Neuron (in vitro differentiated cells): ENCODE results near the gene TUBB1.

ENCODE experiments used
- H2AFZ ChIP-seq: one replicate; pipeline ENCODE4 v1.6.1; 2013; ENCODE audit warnings: low read depth, mild to moderate bottlenecking, inconsistent platforms, low read length, moderate library complexity
- H3K27me3 ChIP-seq: one replicate; pipeline ENCODE4 v1.6.1; 2013; ENCODE audit warnings: low read length; ENCODE audit not compliant: insufficient read depth
- H3K36me3 ChIP-seq: one replicate; pipeline ENCODE4 v1.6.1; 2013; ENCODE audit warnings: low read length; ENCODE audit not compliant: insufficient read depth
- H3K4me1 ChIP-seq: one replicate; pipeline ENCODE4 v1.6.1; 2013; ENCODE audit warnings: low read length; ENCODE audit not compliant: insufficient read depth
- H3K4me3 ChIP-seq: 2 replicates; pipeline ENCODE4 v1.5.1; 2013; ENCODE audit warnings: mild to moderate bottlenecking, low read length, moderate library complexity
- H3K9me3 ChIP-seq: one replicate; pipeline ENCODE4 v1.6.1; 2013; ENCODE audit warnings: low read length

Gene TUBB1

DNA sequence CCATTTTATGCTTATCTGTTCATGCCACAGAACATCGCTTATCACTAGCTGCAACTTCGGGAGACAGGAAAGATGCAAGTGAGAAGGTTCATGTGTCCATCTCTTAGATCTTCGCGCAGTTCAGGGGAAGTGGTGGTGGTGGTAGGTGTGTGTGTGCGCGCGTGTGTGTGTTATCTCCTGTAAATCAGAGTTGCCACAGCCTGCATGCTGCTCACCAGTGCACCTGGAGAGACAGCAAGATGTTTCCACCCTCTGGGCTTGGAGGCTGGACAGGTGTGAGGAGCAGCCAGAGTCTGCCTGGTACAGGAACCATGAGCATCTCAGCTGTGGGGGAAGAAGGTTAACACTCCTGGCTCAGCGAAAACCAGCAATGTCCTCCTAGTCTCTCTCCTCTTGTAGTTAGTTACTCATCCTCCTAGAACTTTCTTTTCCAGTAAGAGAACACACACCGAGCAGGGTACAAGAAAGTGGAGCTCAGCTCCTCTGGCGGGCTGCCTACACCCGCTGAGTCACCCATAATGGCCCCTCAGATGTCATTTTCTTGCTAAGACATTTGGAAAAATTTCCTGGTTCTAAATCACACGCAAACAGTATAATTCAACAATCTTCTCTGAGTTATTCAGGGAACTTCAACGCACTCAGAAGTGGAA, 5.1 kb upstream of the TUBB1 start:
- no peak overlapping the region for H2AFZ ChIP-seq
- H3K4me1 ChIP-seq = peaks cover 14% of the 10 kb centered on the region
- no peak overlapping the region for H3K4me3 ChIP-seq
- H3K36me3 ChIP-seq = no peaks in the 10 kb centered on the region
- no peaks in the 10 kb centered on the region for H3K9me3 ChIP-seq
- no peaks in the 10 kb centered on the region for H3K27me3 ChIP-seq

DNA sequence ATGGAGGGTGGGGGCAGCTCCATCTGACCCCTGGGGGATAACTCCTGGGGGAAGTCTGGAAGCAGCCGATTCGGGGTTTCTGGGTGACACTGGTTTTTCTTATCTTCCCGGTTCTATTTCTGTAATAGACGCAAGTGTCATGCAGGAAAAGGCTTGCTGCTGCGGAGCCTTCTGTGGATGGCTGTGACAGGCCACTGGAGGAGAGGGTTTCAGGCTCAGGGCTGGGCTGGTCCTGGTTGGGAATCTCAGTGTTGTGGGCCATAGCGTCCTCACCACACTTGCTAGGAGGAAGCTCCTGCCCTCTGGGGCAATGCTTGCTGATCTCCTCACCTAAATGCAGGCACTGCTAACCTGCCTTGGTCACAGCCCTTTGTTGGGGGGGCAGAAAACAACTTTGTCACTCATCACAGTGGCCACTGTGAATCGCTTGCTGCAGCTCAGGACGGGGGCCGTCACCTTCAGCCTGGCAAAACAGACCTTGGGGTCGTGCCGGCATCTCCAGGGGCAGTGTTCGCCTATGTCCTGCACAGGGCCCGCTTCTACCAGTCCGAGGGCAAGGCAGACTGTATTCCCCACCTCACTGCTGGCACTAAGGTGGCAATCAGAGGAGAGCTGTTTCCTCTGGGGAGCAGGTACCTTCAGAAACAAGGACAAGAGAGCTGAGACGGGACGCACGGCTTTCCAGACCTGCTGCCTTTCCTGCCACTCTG, 4.4 kb upstream of the TUBB1 start:
- Histone ChIP-seq H3K27me3 (no peaks in the 10 kb centered on the region), H3K36me3 (no peaks in the 10 kb centered on the region), H3K4me1 (peaks cover 14% of the 10 kb centered on the region), H2AFZ (no peak overlapping the region), H3K9me3 (no peaks in the 10 kb centered on the region), H3K4me3 (no peak overlapping the region)

DNA sequence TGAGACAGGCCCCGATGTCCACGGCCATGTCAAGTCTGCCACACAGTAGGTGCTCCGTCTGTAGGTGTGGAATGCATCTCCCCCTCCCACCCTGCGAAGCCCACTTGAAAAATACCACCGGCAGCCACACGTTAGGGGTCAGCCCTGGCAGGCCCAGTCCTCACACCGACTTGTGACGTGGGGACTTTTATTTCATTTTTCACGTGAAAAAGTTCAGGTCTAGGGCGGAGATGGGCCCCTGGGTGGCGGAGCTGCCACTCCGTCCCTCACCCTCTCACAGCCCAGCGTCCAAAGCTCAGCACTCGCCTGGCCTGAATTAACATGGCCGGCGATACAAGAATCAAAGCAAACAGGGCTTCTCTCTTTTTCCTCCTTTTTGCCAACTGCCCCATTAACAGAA, 3.8 kb upstream of the TUBB1 start:
- H3K4me3 ChIP-seq = no peak overlapping the region
- no peaks in the 10 kb centered on the region for H3K36me3 ChIP-seq
- no peaks in the 10 kb centered on the region for H3K27me3 ChIP-seq
- H2AFZ ChIP-seq = no peak overlapping the region
- no peaks in the 10 kb centered on the region for H3K9me3 ChIP-seq
- peaks cover 12% of the 10 kb centered on the region for H3K4me1 ChIP-seq

DNA sequence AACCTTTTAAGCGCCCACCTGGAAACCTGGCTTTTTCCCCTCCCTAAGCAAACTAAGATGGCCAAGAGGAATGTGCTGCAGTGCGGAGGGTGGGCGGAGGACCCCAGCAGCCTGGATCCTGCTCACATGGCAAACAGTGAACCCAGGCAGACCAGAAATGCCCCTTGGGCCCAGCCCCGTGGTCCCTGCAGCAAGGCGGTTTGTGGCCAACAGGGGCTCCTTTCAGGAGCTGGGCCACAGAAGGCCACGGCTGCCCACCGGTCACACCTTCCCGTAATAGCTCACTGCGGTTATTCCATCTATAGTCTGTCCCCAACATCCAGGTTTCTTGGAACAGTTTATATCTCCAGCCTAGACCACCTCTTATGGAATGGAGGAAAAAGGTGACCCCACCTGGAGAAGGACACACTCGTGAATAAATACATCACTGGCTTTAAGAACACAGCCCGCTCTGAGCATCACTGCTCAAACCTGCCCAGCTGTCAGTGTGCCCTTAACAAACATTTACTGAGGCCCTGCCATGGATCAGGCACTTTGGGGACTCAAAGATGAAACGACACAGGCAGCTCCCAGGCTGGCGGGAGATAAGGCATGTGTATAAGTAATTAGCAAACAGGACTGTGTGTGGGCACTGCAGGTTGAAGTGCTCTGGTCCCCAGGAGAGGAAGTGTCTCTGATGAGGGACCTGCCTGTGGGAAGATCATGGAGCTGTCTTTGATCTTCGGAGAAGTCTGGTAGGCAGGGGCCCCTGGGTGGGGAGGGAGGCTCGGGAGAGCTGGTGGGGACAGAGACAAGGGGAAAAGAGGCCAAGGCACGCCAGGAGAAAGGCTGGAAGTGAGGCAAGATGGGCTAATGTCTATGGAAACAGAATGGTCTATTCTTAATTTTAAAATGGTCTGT, 3.2 kb upstream of the TUBB1 start:
- Histone ChIP-seq H3K36me3 (no peaks in the 10 kb centered on the region), H3K9me3 (no peaks in the 10 kb centered on the region), H3K27me3 (no peaks in the 10 kb centered on the region), H2AFZ (no peak overlapping the region), H3K4me1 (peaks cover 10% of the 10 kb centered on the region), H3K4me3 (no peak overlapping the region)

DNA sequence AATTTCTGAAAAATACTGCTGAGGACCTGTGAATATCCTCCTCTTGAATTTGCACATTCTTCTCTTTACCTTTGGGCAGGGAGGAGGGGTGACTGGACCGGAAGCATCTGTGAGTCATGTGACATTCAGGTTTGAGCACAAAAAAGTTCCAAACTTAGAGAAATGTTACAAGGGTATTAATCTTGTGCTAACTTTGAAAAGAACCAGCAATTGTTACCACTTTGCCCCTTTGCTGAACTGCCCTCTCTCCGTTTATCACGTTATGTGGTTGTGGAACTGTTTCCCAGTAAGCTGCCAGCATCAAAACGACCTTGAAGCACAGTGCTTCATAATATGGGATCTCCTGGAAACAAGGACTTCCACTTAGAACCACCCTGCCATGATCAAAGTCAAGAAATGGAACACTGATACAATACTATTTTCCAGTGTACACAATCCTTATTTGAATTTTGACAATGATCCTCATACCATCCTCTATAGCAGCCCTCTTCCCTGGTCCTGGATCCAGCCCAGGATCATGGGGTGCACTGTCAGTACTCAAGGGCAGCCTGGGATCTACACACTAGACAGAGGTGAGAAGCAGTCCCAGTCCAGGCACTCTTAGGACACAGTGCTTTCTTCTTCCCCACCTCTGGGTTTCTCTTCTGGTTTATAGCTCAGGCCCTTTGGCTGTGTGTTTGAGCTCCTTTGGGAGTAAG, 2.3 kb upstream of the TUBB1 start:
- peaks cover 10% of the 10 kb centered on the region for H3K4me1 ChIP-seq
- H3K27me3 ChIP-seq = no peaks in the 10 kb centered on the region
- H2AFZ ChIP-seq = no peak overlapping the region
- H3K36me3 ChIP-seq = no peaks in the 10 kb centered on the region
- no peaks in the 10 kb centered on the region for H3K9me3 ChIP-seq
- no peak overlapping the region for H3K4me3 ChIP-seq

DNA sequence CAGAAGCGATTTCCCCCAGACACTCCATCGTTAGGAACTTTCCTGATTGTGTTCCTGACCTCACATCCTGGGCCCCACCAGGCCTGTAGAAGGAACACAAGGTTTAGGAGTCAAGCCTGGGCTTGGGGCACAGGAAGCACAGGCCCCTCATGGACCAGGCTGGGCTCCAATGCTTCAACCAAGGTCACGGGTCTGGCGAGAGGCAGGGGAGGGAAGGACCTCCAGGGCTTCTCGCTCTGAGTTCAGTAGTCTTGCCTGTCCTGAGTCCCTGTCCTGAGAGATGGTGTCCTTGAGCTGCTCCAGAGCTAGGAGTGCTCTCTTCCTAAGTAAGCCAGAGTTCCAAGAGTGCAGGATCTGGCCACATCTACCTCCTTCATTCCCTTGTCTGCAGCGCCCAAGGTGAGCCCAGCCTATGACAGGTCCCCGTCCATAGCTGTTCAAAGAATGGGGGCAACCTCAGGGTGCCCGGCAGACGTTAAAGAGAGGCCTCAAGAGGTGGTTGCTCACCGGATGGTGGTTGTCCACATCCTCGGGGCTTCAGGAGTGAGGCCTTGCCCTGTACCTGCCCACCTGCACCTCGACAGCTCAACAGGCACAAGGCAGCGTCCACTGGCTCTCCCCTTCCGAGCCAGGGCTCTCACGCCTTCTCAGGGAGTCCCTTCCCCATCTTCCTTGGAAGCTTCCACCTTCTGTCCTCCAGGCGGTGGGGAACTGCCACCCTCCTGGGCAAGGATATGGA, 1.6 kb upstream of the TUBB1 start:
- H3K9me3 ChIP-seq = no peaks in the 10 kb centered on the region
- peaks cover 10% of the 10 kb centered on the region for H3K4me1 ChIP-seq
- no peak overlapping the region for H2AFZ ChIP-seq
- H3K36me3 ChIP-seq = peaks cover 4% of the 10 kb centered on the region
- no peaks in the 10 kb centered on the region for H3K27me3 ChIP-seq
- no peak overlapping the region for H3K4me3 ChIP-seq

DNA sequence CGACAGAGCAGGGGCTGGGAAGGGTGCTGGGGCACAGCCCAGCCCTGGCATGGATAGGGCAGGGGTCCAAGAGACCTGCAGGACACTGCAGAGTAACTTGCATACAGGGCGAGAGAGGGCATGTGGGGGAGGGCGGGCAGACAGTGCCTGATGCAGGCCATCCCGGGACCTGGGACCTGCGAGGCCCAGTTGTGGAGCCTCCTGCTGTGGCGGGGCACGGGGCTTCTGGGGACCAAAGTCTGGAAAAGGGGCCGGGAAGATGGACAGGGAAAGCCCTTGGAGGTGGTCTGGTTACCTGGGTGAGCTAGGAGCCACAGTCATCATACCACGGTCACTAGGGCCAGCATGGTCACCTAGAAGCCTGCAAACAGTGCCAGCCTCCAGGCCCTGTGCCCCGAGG, 412 bp upstream of the TUBB1 start:
- no peaks in the 10 kb centered on the region for H3K27me3 ChIP-seq
- H3K36me3 ChIP-seq = peaks cover 15% of the 10 kb centered on the region
- H3K4me3 ChIP-seq = no peak overlapping the region
- H2AFZ ChIP-seq = no peak overlapping the region
- no peaks in the 10 kb centered on the region for H3K9me3 ChIP-seq
- H3K4me1 ChIP-seq = peaks cover 10% of the 10 kb centered on the region

DNA sequence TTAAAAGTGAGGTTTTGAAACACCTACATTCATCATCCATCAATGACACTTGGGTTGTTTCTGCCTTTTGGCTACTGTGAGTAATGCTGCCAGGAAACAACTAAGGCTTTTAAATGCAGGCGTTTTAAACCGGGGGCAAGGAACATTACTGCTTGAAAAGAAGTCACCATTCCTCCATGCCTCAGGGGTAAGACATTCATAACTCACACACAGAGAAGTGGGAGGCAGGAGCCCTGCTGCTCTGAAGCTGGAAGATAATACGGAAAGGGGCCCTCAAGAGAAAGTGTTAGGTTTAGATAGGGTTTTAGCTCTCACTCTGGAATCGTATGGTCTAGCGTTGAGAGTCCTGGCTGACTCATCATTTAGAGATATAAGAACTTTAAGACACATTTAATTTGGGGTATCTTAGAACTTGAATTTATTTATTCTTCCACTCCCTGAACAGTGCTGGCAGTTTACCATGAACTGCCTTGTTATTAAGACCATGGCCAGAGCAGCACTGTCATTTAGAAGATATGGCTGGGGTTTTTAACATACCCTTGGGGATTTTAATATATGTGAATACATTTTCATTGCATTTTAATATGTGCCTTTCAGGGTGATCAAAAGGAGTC, 1.8 kb downstream of the TUBB1 start:
- H3K4me3 ChIP-seq = no peak overlapping the region
- H3K4me1 ChIP-seq = peaks cover 28% of the 10 kb centered on the region
- no peaks in the 10 kb centered on the region for H3K9me3 ChIP-seq
- H3K27me3 ChIP-seq = no peaks in the 10 kb centered on the region
- peaks cover 36% of the 10 kb centered on the region for H3K36me3 ChIP-seq
- no peak overlapping the region for H2AFZ ChIP-seq

DNA sequence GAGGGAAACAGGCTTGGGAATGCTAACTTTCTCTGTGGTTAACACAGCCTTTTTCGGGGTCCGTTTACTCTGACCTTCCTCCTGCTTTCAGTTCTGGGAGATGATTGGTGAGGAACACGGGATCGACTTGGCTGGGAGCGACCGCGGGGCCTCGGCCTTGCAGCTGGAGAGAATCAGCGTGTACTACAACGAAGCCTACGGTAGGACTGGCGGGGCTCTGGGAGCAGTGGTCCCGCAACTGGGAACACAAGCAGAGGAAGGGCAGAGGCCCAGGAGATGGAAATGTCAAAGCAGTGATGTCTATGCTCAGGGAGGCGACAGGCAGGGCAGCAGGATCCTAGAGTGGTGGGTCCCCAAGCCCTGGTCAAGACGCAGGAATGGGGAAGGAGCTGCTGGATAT, 3.5 kb downstream of the TUBB1 start:
- Histone ChIP-seq H3K27me3 (no peaks in the 10 kb centered on the region), H3K36me3 (peaks cover 41% of the 10 kb centered on the region), H2AFZ (no peak overlapping the region), H3K4me3 (no peak overlapping the region), H3K9me3 (no peaks in the 10 kb centered on the region), H3K4me1 (peaks cover 45% of the 10 kb centered on the region)

DNA sequence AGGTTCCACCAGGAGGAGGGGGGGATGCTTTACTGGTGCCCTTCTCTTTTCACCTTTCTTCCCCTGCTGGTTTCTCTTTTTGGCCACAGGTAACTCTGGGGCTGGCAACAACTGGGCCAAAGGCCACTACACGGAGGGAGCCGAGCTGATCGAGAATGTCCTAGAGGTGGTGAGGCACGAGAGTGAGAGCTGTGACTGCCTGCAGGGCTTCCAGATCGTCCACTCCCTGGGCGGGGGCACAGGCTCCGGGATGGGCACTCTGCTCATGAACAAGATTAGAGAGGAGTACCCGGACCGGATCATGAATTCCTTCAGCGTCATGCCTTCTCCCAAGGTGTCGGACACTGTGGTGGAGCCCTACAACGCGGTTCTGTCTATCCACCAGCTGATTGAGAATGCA, 4.4 kb downstream of the TUBB1 start:
- Histone ChIP-seq H3K4me1 (peaks cover 53% of the 10 kb centered on the region), H3K36me3 (peaks cover 50% of the 10 kb centered on the region)

DNA sequence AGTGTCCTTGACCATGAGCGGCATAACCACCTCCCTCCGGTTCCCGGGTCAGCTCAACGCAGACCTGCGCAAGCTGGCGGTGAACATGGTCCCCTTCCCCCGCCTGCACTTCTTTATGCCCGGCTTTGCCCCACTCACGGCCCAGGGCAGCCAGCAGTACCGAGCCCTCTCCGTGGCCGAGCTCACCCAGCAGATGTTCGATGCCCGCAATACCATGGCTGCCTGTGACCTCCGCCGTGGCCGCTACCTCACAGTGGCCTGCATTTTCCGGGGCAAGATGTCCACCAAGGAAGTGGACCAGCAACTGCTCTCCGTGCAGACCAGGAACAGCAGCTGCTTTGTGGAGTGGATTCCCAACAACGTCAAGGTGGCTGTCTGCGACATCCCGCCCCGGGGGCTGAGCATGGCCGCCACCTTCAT, 4.9 kb downstream of the TUBB1 start:
- Histone ChIP-seq H2AFZ (no peak overlapping the region), H3K9me3 (no peaks in the 10 kb centered on the region), H3K4me3 (no peak overlapping the region), H3K27me3 (no peaks in the 10 kb centered on the region), H3K36me3 (peaks cover 53% of the 10 kb centered on the region), H3K4me1 (peaks cover 58% of the 10 kb centered on the region)

More for the DNA sequence above, 4.4 kb downstream of the TUBB1 start:
- Histone ChIP-seq H3K27me3 (no peaks in the 10 kb centered on the region), H2AFZ (no peak overlapping the region), H3K9me3 (no peaks in the 10 kb centered on the region), H3K4me3 (no peak overlapping the region)

DNA sequence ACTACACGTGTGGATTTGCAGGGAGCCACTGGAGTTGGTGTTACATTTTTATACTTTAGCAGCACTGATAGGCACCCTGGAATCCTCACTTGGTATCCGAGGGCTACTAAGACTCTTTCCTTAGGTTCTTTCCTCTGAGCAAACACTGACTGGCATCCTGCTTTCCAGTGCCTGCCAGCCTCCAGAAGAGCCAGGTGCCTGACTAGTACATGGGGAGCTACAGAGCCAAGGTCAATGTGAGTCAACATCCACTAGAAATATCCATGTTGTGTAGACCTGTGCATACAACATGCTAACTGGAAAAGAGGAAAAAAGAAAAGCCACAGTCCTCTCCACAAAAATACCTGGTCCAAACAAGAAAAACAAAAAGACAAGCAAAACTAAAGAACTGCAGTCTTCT, 5.9 kb downstream of the TUBB1 start:
- no peaks in the 10 kb centered on the region for H3K27me3 ChIP-seq
- no peak overlapping the region for H2AFZ ChIP-seq
- peaks cover 68% of the 10 kb centered on the region for H3K4me1 ChIP-seq
- H3K36me3 ChIP-seq = peaks cover 63% of the 10 kb centered on the region
- no peaks in the 10 kb centered on the region for H3K9me3 ChIP-seq
- no peak overlapping the region for H3K4me3 ChIP-seq
